SH-SY5Y (cell line): ENCODE data around the gene DHH.

Experiments
- GATA2 ChIP-seq: IDR thresholded peaks from 2 replicates; pipeline ENCODE4 v1.6.1; 2011; ENCODE audit warnings: mild to moderate bottlenecking, low read depth, low read length
- GATA3 ChIP-seq: IDR thresholded peaks from 2 replicates; pipeline ENCODE4 v1.6.1; 2011; ENCODE audit warnings: low read depth, mild to moderate bottlenecking, low read length, moderate library complexity

GRCh38 chr12:49059045-49059298 is 35.6 kb downstream of the DHH start:
- no peak for TF ChIP-seq GATA3
- no peak for TF ChIP-seq GATA2
